Pancreas (tissue), 10 donors: ENCODE results near the gene SEZ6L. TPM values are rescaled to one million over a fixed set of nuclear protein-coding genes. Genes with fewer than 3 reads are reported as not detected.

Experiments
- ATAC-seq, 4 donors: fragments of 200-7000 bp; cut with Tn5 transposase; one replicate each; pipeline versions ENCODE4 v1.8.0 to v1.9.1; 2020; ENCODE audit warnings: mild to moderate bottlenecking in 4 of 4, moderate library complexity in 4 of 4
- DNase-seq, 6 donors: peaks; one replicate each; pipeline ENCODE4 v3.0.0-alpha.2; 2020
- FAIRE-seq: peaks from 2 replicates; lab custom pipeline; 2012; peaks lifted over from hg19 to GRCh38; lab: Jason Lieb, UNC
- H3K27ac ChIP-seq, 4 donors: fragments of 200-600 bp; sonication (generic); 1 replicate in 3 of 4; 2 replicates in 1 of 4; pipeline versions ENCODE4 v1.5.0 to v1.8.0; 2020
- H3K27me3 ChIP-seq, 4 donors: fragments of 200-600 bp; one replicate each; pipeline ENCODE4 v1.8.0; 2021
- H3K36me3 ChIP-seq, 3 donors: fragments of 200-600 bp; sonication (generic) in 1 of 3; one replicate each; pipeline versions ENCODE4 v1.5.0 to v1.8.0; 2020 to 2021
- H3K4me1 ChIP-seq, 3 donors: fragments of 200-600 bp; one replicate each; pipeline ENCODE4 v1.8.0; 2021
- H3K4me3 ChIP-seq, 4 donors: fragments of 200-600 bp; sonication (generic) in 2 of 4; one replicate each; pipeline versions ENCODE4 v1.5.0 to v1.8.0; 2020 to 2021
- H3K9me3 ChIP-seq, 4 donors: fragments of 200-600 bp; one replicate each; pipeline ENCODE4 v1.8.0; 2021
- CTCF ChIP-seq, 4 donors: fragments of 200-600 bp; sonication (generic) in 3 of 4; IDR thresholded peaks; one replicate each; pipeline versions ENCODE4 v1.5.0 to v1.8.0; 2021; ENCODE audit warnings: antibody characterized with exemption in 4 of 4
- WGBS, 2 donors: extraction: QIAGEN DNeasy Blood & Tissue Kit; methylation state at CpG; one replicate each; pipeline ENCODE4 v1.1.7; 2013; 5-methylcytosine and 5-hydroxymethylcytosine counted together
- intact Hi-C, 3 donors: fragments of 100-400 bp; cut with DNase I; formaldehyde crosslinking; loops; one replicate each; pipeline versions ENCODE4 v1.11.1 to v1.14.2; 2022
- polyA plus RNA-seq, 2 donors: library from polyadenylated mRNA; stranded (reverse); fragments of 200-250 nt; gene quantifications; one replicate each; pipeline ENCODE4 v1.2.3, GENCODE V29; 2013
- total RNA-seq, 6 donors: library from RNA; stranded (reverse); fragmentation: NEBNext Ultra II Directional in 4 of 6; extraction: Animal tissue kit (Norgen Biotek cat#: 25700) in 4 of 6; gene quantifications; one replicate each; pipeline versions ENCODE4 v1.2.1 to v1.2.4, GENCODE V29; 2021 to 2023
- donor health status: healthy with polysubstance abuse.
- donor health status: DM: no; HTN: no; CAD: no; lungs with moderate emphysema.
- donor health status: DM: no; HTN: no; CAD: no.
- donor health status: control.
- donor health status: control.
- donor health status: Bipolar disorder and iron deficiency.
- donor health status: DM: yes; HTN: yes; CAD: no.
- donor health status: DM: no; HTN: no; CAD: no.
- donor health status: DM: no; HTN: no; CAD: no.
- donor health status: DM: yes; HTN: yes; CAD: no.

The SEZ6L gene
- total and polyA plus RNA-seq, 8 donors: 0.32 to 6.6 (median 2.0) TPM

DNA sequence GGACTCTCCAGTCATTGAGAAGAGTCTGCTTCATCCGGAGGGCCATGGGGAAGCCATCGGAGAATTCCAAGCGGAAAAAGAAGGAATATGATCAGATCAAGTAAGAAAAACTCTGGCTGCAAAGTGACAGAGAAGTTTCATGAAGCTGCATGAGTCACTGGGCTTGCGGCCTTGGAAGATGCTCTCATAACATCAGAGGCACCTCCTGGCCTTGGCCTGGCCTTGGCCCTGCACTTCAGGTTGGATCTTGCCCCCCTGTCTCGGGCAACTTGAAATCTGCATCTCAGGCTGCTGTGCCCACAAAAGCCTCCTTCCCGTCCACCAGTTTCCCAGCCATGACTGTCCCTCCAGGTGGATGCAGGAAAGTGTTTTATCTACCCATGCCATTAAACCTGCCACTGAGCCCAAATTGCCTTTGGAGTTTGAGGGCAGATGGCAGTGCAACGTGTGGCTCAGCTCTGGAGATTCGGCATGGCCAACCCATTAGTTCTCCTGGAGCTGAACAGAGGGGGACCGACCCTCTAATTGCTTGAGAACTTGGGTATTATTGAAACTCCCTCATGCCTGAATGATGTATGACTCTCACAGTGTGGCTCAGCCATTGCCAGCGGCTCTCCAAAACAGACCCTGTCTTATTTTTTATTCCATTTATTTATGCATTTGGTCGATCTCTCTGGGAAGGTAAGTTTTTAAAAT, 66.7 kb downstream of the SEZ6L start:
- no peak for ATAC-seq
- intact Hi-C loops: no loop called here

GRCh38 chr22:26236991-26237390, 67.7 kb downstream of the SEZ6L start:
- no peak for FAIRE-seq
- Histone ChIP-seq H3K9me3 (no peaks in the 10 kb centered on the region), H3K27ac (no peak overlapping the region), H3K36me3 (no peaks in the 10 kb centered on the region), H3K4me3 (no peak overlapping the region), H3K27me3 (no peaks in the 10 kb centered on the region), H3K4me1 (no peaks in the 10 kb centered on the region)
- WGBS, 2 donors: 54 to 64% methylated on average over 6 of the region's 6 CpGs
- no peak for ATAC-seq
- intact Hi-C loops: no loop called here
- DNase-seq: no peak
- no peak for TF ChIP-seq CTCF (IDR thresholded peaks at IDR 0.05)

More for the DNA sequence above, 66.7 kb downstream of the SEZ6L start:
- H3K4me1 ChIP-seq: no peaks in the 10 kb centered on the region
- H3K27ac ChIP-seq: no peak overlapping the region
- no peaks in the 10 kb centered on the region for H3K27me3 ChIP-seq
- H3K4me3 ChIP-seq: no peak overlapping the region
- DNase-seq: no peak
- no peaks in the 10 kb centered on the region for H3K9me3 ChIP-seq
- no peaks in the 10 kb centered on the region for H3K36me3 ChIP-seq
- no peak for FAIRE-seq
- WGBS, 2 donors: 51 to 71% methylated on average over 11 of the region's 11 CpGs
- no peak for TF ChIP-seq CTCF (IDR thresholded peaks at IDR 0.05)

DNA sequence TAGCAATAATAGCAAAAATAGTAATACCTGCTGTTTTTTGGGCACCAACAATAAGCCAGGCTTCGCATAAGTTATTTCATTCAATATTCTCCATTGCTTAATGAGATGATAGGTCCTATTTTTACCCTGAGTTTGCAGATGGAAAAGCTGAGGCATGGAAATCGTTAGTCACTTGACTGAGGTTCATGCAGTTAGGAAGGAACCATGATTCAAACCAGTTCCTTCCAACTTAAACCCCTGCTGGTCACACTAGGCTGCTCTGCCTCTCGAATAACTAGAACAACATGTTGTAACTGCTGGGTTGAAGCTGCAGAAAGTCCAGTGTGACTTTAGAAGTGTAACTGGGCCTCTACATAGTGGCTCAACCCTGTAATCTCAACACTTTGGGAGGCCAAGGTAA, 69.3 kb downstream of the SEZ6L start:
- no peak for TF ChIP-seq CTCF (IDR thresholded peaks at IDR 0.05)
- DNase-seq (no peak), FAIRE-seq (no peak), ATAC-seq (no peak)
- no peaks in the 10 kb centered on the region for H3K4me1 ChIP-seq
- no peaks in the 10 kb centered on the region for H3K36me3 ChIP-seq
- no peak overlapping the region for H3K4me3 ChIP-seq
- intact Hi-C loops: no loop called here
- no peaks in the 10 kb centered on the region for H3K9me3 ChIP-seq
- no peak overlapping the region for H3K27ac ChIP-seq
- no peaks in the 10 kb centered on the region for H3K27me3 ChIP-seq
- 63 to 72% methylated on average over 3 of the region's 3 CpGs for WGBS, 2 donors

GRCh38 chr22:26239581-26239980, 70.3 kb downstream of the SEZ6L start:
- Histone ChIP-seq H3K4me3 (no peak overlapping the region), H3K4me1 (no peaks in the 10 kb centered on the region), H3K27me3 (no peaks in the 10 kb centered on the region), H3K36me3 (no peaks in the 10 kb centered on the region), H3K27ac (no peak overlapping the region), H3K9me3 (no peaks in the 10 kb centered on the region)
- no peak for TF ChIP-seq CTCF (IDR thresholded peaks at IDR 0.05)
- FAIRE-seq: no peak
- no peak for DNase-seq
- 43 to 45% methylated on average over 4 of the region's 4 CpGs for WGBS, 2 donors
- intact Hi-C loops: no loop called here
- ATAC-seq: no peak

DNA sequence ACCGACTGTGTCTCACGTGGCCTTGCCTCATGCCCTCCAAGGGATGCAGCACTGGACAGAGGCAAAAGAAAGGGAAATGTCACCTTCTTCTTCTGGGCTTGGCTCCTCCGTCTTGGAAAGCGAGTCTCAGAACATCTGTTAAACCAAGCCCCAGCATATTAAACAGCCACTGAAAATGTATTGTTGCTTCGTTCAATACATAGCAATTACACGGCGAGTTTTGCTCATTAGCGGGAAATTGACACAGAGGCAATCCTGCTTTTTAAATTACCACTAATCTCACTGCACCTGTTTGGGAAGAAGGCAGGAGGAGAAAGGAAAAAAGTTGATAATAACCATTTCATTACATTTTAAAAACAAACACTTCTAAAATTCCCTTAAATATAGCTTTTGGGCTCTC, 72.1 kb downstream of the SEZ6L start:
- no peak overlapping the region for H3K27ac ChIP-seq
- ATAC-seq (no peak), FAIRE-seq (no peak), DNase-seq (no peak)
- intact Hi-C loops: no loop called here
- H3K27me3 ChIP-seq: peaks cover 0 to 4% (median 0%) of the 10 kb centered on the region in 4 donors
- no peak for TF ChIP-seq CTCF (IDR thresholded peaks at IDR 0.05)
- no peaks in the 10 kb centered on the region for H3K36me3 ChIP-seq
- 62 to 70% methylated on average over 8 of the region's 8 CpGs for WGBS, 2 donors
- H3K4me1 ChIP-seq: no peaks in the 10 kb centered on the region
- H3K4me3 ChIP-seq: no peak overlapping the region
- H3K9me3 ChIP-seq: no peaks in the 10 kb centered on the region
